Ishikawa (cell line): Measurements from ENCODE around the gene LONRF2.

Experiments used
- CEBPB ChIP-seq: IDR thresholded peaks from 2 replicates; pipeline ENCODE4 v1.6.1; 2012
- CREB1 ChIP-seq: IDR thresholded peaks from 2 replicates; pipeline ENCODE4 v1.6.1; 2012; ENCODE audit warnings: low read depth
- EGR1 ChIP-seq: IDR thresholded peaks from 2 replicates; pipeline ENCODE4 v1.6.1; 2012
- EP300 ChIP-seq: IDR thresholded peaks from 2 replicates; pipeline ENCODE4 v1.6.1; 2012; ENCODE audit warnings: borderline replicate concordance
- FOXM1 ChIP-seq: IDR thresholded peaks from 2 replicates; pipeline ENCODE4 v1.6.1; 2012; ENCODE audit warnings: low read depth, borderline replicate concordance
- NFIC ChIP-seq: IDR thresholded peaks from 2 replicates; pipeline ENCODE4 v1.6.1; 2012
- RAD21 ChIP-seq: IDR thresholded peaks from 2 replicates; pipeline ENCODE4 v1.6.1; 2012; ENCODE audit warnings: low read depth
- TAF1 ChIP-seq: IDR thresholded peaks from 2 replicates; pipeline ENCODE4 v1.6.1; 2012; ENCODE audit warnings: low read depth, mild to moderate bottlenecking
- TCF12 ChIP-seq: IDR thresholded peaks from 2 replicates; pipeline ENCODE4 v1.6.1; 2012; ENCODE audit warnings: low read depth
- TEAD4 ChIP-seq: IDR thresholded peaks from 2 replicates; pipeline ENCODE4 v1.6.1; 2012
- YY1 ChIP-seq: IDR thresholded peaks from 2 replicates; pipeline ENCODE4 v1.6.1; 2012; ENCODE audit warnings: low read depth
- ZBTB7A ChIP-seq: IDR thresholded peaks from 2 replicates; pipeline ENCODE4 v1.6.1; 2012; ENCODE audit warnings: low read depth
- TF ChIP-seq, protein P1 (sequence below): IDR thresholded peaks from 2 replicates; pipeline ENCODE4 v1.6.1; 2012
- TF ChIP-seq, protein P2 (sequence below): IDR thresholded peaks from 2 replicates; pipeline ENCODE4 v1.6.1; 2012
- TF ChIP-seq, protein P3 (sequence below): IDR thresholded peaks from 2 replicates; pipeline ENCODE4 v1.6.1; 2012; ENCODE audit warnings: low read depth, mild to moderate bottlenecking

The LONRF2 gene

DNA sequence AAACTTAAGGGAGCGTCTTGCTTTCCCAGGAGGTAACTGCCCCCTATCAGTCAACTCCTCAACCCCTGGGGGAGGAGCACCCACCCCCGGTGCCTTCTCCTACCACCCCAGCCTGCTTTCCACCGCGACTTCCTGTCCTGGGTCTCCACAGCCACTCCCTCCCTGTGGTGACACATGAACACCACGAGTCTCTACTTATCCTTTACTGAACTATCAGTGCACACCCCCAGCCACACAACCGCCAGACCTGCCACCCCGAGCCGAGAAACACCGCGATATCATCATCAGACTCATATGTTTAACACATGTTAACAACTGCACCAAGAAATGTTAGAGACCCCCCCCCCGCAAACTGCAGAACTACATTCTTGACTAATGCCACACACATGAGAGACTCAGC, 43.3 kb downstream of the LONRF2 start:
- TF ChIP-seq RAD21 (no peak), TCF12 (no peak), TEAD4 (no peak), EP300 (no peak), CEBPB (no peak), NFIC (no peak), CREB1 (no peak), FOXM1 (no peak), ZBTB7A (no peak), EGR1 (no peak), YY1 (no peak), TAF1 (no peak)
- TF ChIP-seq, protein P1, sequence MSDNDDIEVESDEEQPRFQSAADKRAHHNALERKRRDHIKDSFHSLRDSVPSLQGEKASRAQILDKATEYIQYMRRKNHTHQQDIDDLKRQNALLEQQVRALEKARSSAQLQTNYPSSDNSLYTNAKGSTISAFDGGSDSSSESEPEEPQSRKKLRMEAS: no peak
- TF ChIP-seq, protein P2, sequence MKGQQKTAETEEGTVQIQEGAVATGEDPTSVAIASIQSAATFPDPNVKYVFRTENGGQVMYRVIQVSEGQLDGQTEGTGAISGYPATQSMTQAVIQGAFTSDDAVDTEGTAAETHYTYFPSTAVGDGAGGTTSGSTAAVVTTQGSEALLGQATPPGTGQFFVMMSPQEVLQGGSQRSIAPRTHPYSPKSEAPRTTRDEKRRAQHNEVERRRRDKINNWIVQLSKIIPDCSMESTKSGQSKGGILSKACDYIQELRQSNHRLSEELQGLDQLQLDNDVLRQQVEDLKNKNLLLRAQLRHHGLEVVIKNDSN: no peak
- TF ChIP-seq, protein P3, sequence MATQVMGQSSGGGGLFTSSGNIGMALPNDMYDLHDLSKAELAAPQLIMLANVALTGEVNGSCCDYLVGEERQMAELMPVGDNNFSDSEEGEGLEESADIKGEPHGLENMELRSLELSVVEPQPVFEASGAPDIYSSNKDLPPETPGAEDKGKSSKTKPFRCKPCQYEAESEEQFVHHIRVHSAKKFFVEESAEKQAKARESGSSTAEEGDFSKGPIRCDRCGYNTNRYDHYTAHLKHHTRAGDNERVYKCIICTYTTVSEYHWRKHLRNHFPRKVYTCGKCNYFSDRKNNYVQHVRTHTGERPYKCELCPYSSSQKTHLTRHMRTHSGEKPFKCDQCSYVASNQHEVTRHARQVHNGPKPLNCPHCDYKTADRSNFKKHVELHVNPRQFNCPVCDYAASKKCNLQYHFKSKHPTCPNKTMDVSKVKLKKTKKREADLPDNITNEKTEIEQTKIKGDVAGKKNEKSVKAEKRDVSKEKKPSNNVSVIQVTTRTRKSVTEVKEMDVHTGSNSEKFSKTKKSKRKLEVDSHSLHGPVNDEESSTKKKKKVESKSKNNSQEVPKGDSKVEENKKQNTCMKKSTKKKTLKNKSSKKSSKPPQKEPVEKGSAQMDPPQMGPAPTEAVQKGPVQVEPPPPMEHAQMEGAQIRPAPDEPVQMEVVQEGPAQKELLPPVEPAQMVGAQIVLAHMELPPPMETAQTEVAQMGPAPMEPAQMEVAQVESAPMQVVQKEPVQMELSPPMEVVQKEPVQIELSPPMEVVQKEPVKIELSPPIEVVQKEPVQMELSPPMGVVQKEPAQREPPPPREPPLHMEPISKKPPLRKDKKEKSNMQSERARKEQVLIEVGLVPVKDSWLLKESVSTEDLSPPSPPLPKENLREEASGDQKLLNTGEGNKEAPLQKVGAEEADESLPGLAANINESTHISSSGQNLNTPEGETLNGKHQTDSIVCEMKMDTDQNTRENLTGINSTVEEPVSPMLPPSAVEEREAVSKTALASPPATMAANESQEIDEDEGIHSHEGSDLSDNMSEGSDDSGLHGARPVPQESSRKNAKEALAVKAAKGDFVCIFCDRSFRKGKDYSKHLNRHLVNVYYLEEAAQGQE: no peak

DNA sequence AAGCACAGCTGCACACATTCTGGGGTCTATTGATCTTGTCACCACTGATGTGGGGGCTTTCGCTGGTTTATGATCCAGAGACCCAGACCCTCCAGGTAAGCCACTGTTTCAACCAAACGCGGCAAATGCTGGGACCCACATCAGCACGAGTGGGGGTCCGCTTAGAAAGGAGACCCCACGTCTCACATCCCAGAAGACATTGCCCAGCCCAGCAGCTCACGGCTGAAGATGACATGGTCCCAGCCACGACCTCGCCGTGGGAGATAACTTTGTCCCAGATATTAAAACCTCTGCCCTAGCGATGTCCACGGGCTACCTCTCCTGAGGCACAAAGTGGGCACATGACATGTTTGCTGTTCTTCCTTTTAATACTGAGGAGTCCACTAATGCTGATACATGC, 43.8 kb downstream of the LONRF2 start:
- no peak for TF ChIP-seq NFIC
- TF ChIP-seq YY1: no peak
- no peak for TF ChIP-seq TEAD4
- TF ChIP-seq, protein P3: no peak
- TF ChIP-seq, protein P2: no peak
- no peak for TF ChIP-seq ZBTB7A
- no peak for TF ChIP-seq CREB1
- no peak for TF ChIP-seq CEBPB
- TF ChIP-seq FOXM1: no peak
- TF ChIP-seq, protein P1: no peak
- TF ChIP-seq EGR1: no peak
- no peak for TF ChIP-seq TCF12

DNA sequence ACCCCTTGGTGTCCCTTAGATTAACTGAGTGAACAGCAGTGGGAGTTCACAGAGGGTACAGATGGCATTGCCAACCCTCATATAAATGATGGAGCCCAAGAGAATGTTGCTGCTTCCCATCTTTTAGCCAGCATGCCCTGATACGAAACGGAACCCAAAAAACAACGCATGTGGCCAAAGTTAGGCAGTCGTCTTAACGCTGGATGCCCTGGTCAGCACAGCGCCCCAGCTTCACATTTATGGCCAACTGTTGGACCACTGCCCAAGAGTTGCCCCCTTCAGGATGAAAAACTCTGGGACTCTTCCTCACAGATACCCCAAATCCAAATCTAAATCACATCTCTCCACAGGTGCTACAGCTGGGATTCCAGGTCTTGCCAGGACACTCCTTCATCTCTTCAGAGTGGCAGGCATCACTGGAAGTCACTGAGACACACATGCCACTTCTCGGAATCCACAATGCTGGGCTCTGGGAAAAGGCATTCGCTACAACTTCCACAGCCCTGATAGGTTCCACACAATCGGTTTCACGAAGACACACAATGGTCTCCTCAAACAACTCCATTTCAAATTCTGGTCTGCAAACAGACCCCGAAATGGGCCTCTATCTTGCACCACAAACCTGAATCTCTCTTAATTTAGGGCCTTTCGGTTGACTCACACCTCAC, 44.6 kb downstream of the LONRF2 start:
- TF ChIP-seq TCF12 (no peak), ZBTB7A (no peak), NFIC (no peak), FOXM1 (no peak), CREB1 (no peak), RAD21 (no peak), EGR1 (no peak), TAF1 (no peak), EP300 (no peak), TEAD4 (no peak), YY1 (no peak), CEBPB (no peak)
- TF ChIP-seq, protein P1: no peak
- TF ChIP-seq, protein P2: no peak
- TF ChIP-seq, protein P3: no peak
